Measurements from ENCODE around the gene UQCRHL. TPM values are rescaled to one million over a fixed set of nuclear protein-coding genes. Genes with fewer than 3 reads are reported as not detected.
A peak's percentile ranks its signal among the peaks of the same experiment; 100 is the strongest.
"Not testable (repeated sequence)": the region's sequence is repeated elsewhere in the genome, so short reads cannot be mapped to it uniquely, and the experiment has no call there.

Gene UQCRHL
- 1 to 10 TPM; 1.2 to 2.4 (median 1.2) TPM for total RNA-seq

DNA sequence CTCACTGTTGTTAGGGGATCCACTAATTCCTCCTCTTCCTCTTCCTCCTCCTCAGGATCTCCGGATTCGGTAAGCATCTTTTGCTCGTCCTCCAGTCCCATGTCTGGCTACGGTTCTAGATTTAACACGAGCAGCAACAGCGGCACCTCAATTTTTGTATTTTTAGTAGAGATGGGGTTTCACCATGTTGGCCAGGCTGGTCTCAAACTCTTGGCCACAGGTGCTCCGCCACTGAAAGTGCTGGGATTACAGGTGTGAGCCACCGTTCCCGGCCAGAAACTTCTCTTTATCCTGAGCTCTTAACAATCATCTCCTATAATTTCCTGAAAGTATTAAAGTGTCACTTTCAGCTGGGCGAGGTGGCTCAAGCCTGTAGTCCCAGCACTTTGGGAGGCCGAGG lies at the start of gene UQCRHL:
Gene UQCRHL (minus strand): TSS at position 101 of the 400 bp plus-strand sequence. CDS start 0 bp downstream, at position 101.
- H3K36me3 ChIP-seq; intact Hi-C loops (cut with DNase I; ENCODE audit: low total_unique reads); H3K9me3 ChIP-seq; DNase-seq; H3K4me1 ChIP-seq; ATAC-seq; H3K27ac ChIP-seq; H3K4me3 ChIP-seq; H3K27me3 ChIP-seq: not testable (repeated sequence)
- in situ Hi-C loops (cut with MboI; ENCODE audit: low sequenced_read_pairs in 4 of 4): loop anchor here in 2 of 4 donors (25.0 kb wide), 3 partner anchors 155 to 255 kb away; partner anchors contain the start of genes FAM131C (in 1 of the 2) and ZBTB17 (in 1 of the 2)

DNA sequence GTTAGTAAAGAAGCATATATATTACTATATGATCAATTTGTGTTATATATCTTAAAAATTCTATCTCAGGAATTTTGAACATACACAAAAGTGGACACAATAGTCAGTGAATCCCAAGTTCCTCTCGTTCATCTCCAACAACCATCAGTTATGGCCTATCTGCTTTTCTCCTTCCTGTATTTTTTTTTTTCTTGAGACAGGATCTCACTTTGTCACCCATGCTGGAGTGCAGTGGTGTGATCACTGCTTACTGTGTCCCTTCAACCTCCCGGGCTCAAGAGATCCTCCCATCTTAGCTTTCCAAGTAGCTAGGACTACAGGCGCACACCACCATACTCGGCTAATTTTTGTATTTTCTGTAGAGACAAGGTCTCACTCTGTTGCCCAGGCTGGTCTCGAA lies 49.4 kb upstream of the UQCRHL start:
- Histone ChIP-seq H3K4me1 (peaks cover 48 to 56% of the 10 kb centered on the region in 2 donors), H3K36me3 (no peaks in the 10 kb centered on the region), H3K27ac (peak overlapping the region; percentile 14 to 69 (median 50)), H3K4me3 (no peak overlapping the region), H3K9me3 (no peaks in the 10 kb centered on the region), H3K27me3 (no peaks in the 10 kb centered on the region)
- in situ Hi-C loops (cut with MboI; ENCODE audit: low sequenced_read_pairs in 4 of 4): no loop called here
- DNase-seq: no peak
- no peak for ATAC-seq
- no peak for TF ChIP-seq POLR2A (IDR thresholded peaks at IDR 0.05)
- TF ChIP-seq, protein P1, sequence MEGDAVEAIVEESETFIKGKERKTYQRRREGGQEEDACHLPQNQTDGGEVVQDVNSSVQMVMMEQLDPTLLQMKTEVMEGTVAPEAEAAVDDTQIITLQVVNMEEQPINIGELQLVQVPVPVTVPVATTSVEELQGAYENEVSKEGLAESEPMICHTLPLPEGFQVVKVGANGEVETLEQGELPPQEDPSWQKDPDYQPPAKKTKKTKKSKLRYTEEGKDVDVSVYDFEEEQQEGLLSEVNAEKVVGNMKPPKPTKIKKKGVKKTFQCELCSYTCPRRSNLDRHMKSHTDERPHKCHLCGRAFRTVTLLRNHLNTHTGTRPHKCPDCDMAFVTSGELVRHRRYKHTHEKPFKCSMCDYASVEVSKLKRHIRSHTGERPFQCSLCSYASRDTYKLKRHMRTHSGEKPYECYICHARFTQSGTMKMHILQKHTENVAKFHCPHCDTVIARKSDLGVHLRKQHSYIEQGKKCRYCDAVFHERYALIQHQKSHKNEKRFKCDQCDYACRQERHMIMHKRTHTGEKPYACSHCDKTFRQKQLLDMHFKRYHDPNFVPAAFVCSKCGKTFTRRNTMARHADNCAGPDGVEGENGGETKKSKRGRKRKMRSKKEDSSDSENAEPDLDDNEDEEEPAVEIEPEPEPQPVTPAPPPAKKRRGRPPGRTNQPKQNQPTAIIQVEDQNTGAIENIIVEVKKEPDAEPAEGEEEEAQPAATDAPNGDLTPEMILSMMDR (IDR thresholded peaks at IDR 0.05 in 4 of 5, conservative IDR thresholded peaks at IDR 0.05 in 1 of 5): no peak
- intact Hi-C loops (cut with DNase I; ENCODE audit: low total_unique reads): no loop called here

DNA sequence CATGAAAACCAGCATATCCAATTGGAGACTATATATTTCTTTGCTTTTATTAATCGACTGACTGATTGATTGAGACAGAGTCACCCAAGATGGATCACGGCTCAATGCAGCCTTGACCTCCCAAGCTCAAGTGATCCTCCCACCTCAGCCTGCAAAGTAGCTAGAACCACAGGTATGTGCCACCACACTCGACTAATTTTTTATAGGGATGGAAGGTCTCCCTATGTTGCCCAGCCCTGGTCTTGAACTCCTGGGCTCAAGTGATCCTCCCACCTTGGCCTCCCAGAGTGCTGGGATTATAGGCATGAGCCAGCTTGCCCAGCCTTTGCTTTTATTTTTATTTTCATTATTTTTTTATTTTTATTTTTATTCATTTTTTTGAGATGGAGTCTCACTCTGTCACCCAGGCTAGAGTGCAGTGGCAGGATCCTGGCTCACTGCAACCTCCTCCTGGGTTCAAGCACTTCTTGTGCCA lies 45.4 kb upstream of the UQCRHL start:
- no peak for ATAC-seq
- no peaks in the 10 kb centered on the region for H3K27me3 ChIP-seq
- peak overlapping the region; percentile 90 to 99 (median 98) for H3K27ac ChIP-seq
- no peak for DNase-seq
- peak overlapping the region in 1 of 4 donors; percentile 27 for H3K4me3 ChIP-seq
- H3K4me1 ChIP-seq: peaks cover 68 to 72% of the 10 kb centered on the region in 2 donors
- TF ChIP-seq, protein P1 (IDR thresholded peaks at IDR 0.05 in 4 of 5, conservative IDR thresholded peaks at IDR 0.05 in 1 of 5): no peak
- TF ChIP-seq POLR2A (IDR thresholded peaks at IDR 0.05): no peak
- in situ Hi-C loops (cut with MboI; ENCODE audit: low sequenced_read_pairs in 4 of 4) (loop anchor here in 1 of 4 donors (5.0 kb wide), 1 partner anchor 34 kb away; no protein-coding TSS in a partner anchor), intact Hi-C loops (cut with DNase I; ENCODE audit: low total_unique reads) (no loop called here)
- no peaks in the 10 kb centered on the region for H3K36me3 ChIP-seq
- no peaks in the 10 kb centered on the region for H3K9me3 ChIP-seq

DNA sequence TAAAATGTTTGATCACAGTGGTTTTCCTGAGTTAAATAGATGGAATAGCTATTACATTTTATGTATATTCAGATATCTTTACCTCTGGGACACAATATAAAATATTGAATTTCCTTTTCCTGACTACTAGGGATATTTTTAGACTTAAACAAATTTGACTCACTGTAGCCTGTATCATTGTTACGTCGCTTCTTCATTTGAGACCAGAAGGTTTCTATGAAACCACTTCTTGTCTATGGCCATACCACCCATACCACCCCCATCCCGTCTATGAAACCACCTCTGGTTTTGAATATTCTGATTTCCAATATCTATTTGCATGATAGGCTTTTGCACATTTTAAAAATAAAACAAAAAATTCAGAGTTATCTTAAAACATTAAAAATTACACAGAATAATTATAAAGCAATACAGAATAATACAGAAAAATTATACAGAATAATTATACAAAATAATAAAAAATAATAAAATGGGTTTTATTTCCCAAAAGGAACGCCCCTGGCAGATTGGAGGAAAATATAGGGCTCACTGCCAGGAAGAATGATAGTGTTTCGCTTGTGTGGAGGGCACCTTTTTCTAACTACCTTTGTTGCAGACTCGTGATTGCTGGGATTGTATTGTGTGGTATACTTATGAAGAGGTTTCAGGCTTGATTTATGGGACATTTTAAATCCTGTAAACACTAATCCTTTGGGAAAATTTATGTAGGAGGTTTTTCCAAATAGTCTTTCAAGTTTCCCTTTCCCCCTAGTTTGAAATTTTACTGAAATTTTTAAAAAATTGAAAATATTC lies 44.8 kb upstream of the UQCRHL start:
- H3K9me3 ChIP-seq: no peaks in the 10 kb centered on the region
- peak; percentile 12 to 21 for ATAC-seq
- TF ChIP-seq, protein P1 (IDR thresholded peaks at IDR 0.05 in 4 of 5, conservative IDR thresholded peaks at IDR 0.05 in 1 of 5): no peak
- TF ChIP-seq POLR2A (IDR thresholded peaks at IDR 0.05): no peak
- peaks cover 63 to 66% of the 10 kb centered on the region in 2 donors for H3K4me1 ChIP-seq
- peak overlapping the region; percentile 4 to 29 (median 16) for H3K4me3 ChIP-seq
- no peaks in the 10 kb centered on the region for H3K27me3 ChIP-seq
- in situ Hi-C loops (cut with MboI; ENCODE audit: low sequenced_read_pairs in 4 of 4): loop anchor here in 1 of 4 donors (5.0 kb wide), 1 partner anchor 35 kb away; no protein-coding TSS in a partner anchor
- H3K27ac ChIP-seq: peak overlapping the region; percentile 90 to 99 (median 98)
- no peak for DNase-seq
- intact Hi-C loops (cut with DNase I; ENCODE audit: low total_unique reads): no loop called here
- no peaks in the 10 kb centered on the region for H3K36me3 ChIP-seq
